Measurements from ENCODE around the gene ZNF785. TPM values are rescaled to one million over a fixed set of nuclear protein-coding genes. Genes with fewer than 3 reads are reported as not detected.
A peak's percentile ranks its signal among the peaks of the same experiment; 100 is the strongest.

The ZNF785 gene
- total and polyA plus RNA-seq, 2 experiments from 2014 or later = 4.9 to 7.1 TPM

- TF ChIP-seq CTCF (conservative IDR thresholded peaks at IDR 0.05; ENCODE audit: low read depth in 2 of 2) = no peak
These were observed 37.0 kb upstream of the ZNF785 start (continued) for GRCh38 chr16:30622455-30623032.

DNA sequence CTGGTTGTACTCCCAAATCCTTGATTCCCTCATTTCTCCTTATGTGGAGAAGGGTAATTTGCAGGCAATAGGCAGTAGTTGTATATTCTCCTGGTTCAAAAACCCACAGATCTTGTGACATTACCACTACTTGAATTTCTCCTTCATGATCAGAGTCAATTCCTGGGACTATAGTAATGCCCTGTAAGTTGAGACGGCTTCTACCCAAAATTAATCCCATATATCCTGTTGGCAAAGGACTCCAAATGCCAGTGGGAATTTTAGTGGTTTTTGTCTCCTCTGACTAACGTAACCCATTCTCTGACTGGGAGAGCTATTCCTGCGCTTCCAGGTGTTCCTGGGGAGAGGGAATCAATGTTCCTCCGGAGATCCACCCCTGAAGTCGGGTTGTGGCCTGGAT, 36.3 kb upstream of the ZNF785 start:
- H3K36me3 ChIP-seq (ENCODE audit: insufficient read depth) = no peaks in the 10 kb centered on the region
- no peak overlapping the region for H3K27ac ChIP-seq (ENCODE audit: low read depth)
- no peaks in the 10 kb centered on the region for H3K4me1 ChIP-seq (ENCODE audit: insufficient read depth)
- no peaks in the 10 kb centered on the region for H3K79me2 ChIP-seq (replicated peaks; ENCODE audit: insufficient read depth)
- H4K20me1 ChIP-seq (replicated peaks; ENCODE audit: insufficient read depth) = no peaks in the 10 kb centered on the region
- peak overlapping the region; percentile 72 for H2AFZ ChIP-seq
- no peak for ATAC-seq
- Mint-ChIP-seq H3K36me3 (ENCODE audit: low read depth) (no peaks in the 10 kb centered on the region), H3K4me3 (no peak overlapping the region), H3K4me1 (peaks cover 12% of the 10 kb centered on the region; the same call in 2 of the 3 replicates), H3K27me3 (ENCODE audit: insufficient read depth, low read depth, poor library complexity) (peaks cover 8% of the 10 kb centered on the region), H3K27ac (no peak overlapping the region), H3K9me3 (peaks cover 2% of the 10 kb centered on the region; the same call in 1 of the 3 replicates)
- no peaks in the 10 kb centered on the region for H3K27me3 ChIP-seq (ENCODE audit: insufficient read depth)
- no peak overlapping the region for H3K4me2 ChIP-seq
- H3K9me2 ChIP-seq (ENCODE audit: insufficient read depth) = no peaks in the 10 kb centered on the region
- DNase-seq (ENCODE audit: low spot score) = no peak
- no peaks in the 10 kb centered on the region for H3F3A ChIP-seq (replicated peaks; ENCODE audit: low read depth)
- H3K4me3 ChIP-seq = no peak overlapping the region
- no peak for TF ChIP-seq EZH2phosphoT487 (IDR thresholded peaks at IDR 0.05; ENCODE audit: unreplicated experiment)
- TF ChIP-seq STAT1 (IDR thresholded peaks at IDR 0.05; ENCODE audit: unreplicated experiment) = no peak
- TF ChIP-seq CTCF (conservative IDR thresholded peaks at IDR 0.05; ENCODE audit: low read depth in 2 of 2) = no peak
- no peak for TF ChIP-seq ZNF462 (CRISPR knock-in tag; IDR thresholded peaks at IDR 0.05)
- TF ChIP-seq, protein P1, sequence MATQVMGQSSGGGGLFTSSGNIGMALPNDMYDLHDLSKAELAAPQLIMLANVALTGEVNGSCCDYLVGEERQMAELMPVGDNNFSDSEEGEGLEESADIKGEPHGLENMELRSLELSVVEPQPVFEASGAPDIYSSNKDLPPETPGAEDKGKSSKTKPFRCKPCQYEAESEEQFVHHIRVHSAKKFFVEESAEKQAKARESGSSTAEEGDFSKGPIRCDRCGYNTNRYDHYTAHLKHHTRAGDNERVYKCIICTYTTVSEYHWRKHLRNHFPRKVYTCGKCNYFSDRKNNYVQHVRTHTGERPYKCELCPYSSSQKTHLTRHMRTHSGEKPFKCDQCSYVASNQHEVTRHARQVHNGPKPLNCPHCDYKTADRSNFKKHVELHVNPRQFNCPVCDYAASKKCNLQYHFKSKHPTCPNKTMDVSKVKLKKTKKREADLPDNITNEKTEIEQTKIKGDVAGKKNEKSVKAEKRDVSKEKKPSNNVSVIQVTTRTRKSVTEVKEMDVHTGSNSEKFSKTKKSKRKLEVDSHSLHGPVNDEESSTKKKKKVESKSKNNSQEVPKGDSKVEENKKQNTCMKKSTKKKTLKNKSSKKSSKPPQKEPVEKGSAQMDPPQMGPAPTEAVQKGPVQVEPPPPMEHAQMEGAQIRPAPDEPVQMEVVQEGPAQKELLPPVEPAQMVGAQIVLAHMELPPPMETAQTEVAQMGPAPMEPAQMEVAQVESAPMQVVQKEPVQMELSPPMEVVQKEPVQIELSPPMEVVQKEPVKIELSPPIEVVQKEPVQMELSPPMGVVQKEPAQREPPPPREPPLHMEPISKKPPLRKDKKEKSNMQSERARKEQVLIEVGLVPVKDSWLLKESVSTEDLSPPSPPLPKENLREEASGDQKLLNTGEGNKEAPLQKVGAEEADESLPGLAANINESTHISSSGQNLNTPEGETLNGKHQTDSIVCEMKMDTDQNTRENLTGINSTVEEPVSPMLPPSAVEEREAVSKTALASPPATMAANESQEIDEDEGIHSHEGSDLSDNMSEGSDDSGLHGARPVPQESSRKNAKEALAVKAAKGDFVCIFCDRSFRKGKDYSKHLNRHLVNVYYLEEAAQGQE (IDR thresholded peaks at IDR 0.05; ENCODE audit: unreplicated experiment) = no peak
- TF ChIP-seq EZH2 (IDR thresholded peaks at IDR 0.05; ENCODE audit: low read depth, unreplicated experiment) = no peak
- no peak for TF ChIP-seq POLR2AphosphoS5 (IDR thresholded peaks at IDR 0.05; ENCODE audit: low read depth)
- TF ChIP-seq CREB1 (CRISPR knock-in tag; IDR thresholded peaks at IDR 0.05; ENCODE audit: low read depth) = no peak
- TF ChIP-seq JUNB (IDR thresholded peaks at IDR 0.05; ENCODE audit: unreplicated experiment) = no peak
